Spleen (tissue), 11 donors: Measurements from ENCODE around the gene AVPR2. TPM values are rescaled to one million over a fixed set of nuclear protein-coding genes. Genes with fewer than 3 reads are reported as not detected.

Experiments
- DNase-seq: peaks from one replicate; pipeline ENCODE4 v3.0.0-alpha.2; 2020
- H3K27ac ChIP-seq, 8 donors: fragments of 200-600 bp; sonication (generic) in 7 of 8; 1 replicate in 4 of 8; 2 replicates in 4 of 8; pipeline versions ENCODE4 v1.5.0 to v1.8.0; 2016 to 2021; ENCODE audit warnings: inconsistent platforms in 4 of 8, mild to moderate bottlenecking in 4 of 8, moderate library complexity in 1 of 8
- H3K27me3 ChIP-seq, 7 donors: fragments of 200-600 bp; sonication (generic) in 6 of 7; replicated peaks in 1 of 7; 1 replicate in 4 of 7; 2 replicates in 3 of 7; pipeline versions ENCODE4 v1.5.0 to v1.8.0; 2016 to 2021; ENCODE audit warnings: inconsistent platforms in 3 of 7, mild to moderate bottlenecking in 1 of 7
- H3K36me3 ChIP-seq, 6 donors: fragments of 200-600 bp; sonication (generic) in 5 of 6; 1 replicate in 4 of 6; 2 replicates in 2 of 6; pipeline versions ENCODE4 v1.5.0 to v1.8.0; 2016 to 2021; ENCODE audit warnings: inconsistent platforms in 2 of 6
- H3K4me1 ChIP-seq, 6 donors: fragments of 200-600 bp; sonication (generic) in 5 of 6; 1 replicate in 3 of 6; 2 replicates in 3 of 6; pipeline versions ENCODE4 v1.5.0 to v1.8.0; 2016 to 2021; ENCODE audit warnings: inconsistent platforms in 3 of 6
- H3K4me3 ChIP-seq, 8 donors: fragments of 200-600 bp; sonication (generic) in 7 of 8; 1 replicate in 4 of 8; 2 replicates in 4 of 8; pipeline versions ENCODE4 v1.5.0 to v1.8.0; 2016 to 2021; ENCODE audit warnings: inconsistent platforms in 4 of 8, mild to moderate bottlenecking in 4 of 8, moderate library complexity in 2 of 8
- H3K9me3 ChIP-seq, 8 donors: fragments of 200-600 bp; sonication (generic) in 7 of 8; 1 replicate in 4 of 8; 2 replicates in 4 of 8; pipeline versions ENCODE4 v1.5.0 to v1.8.0; 2016 to 2021; ENCODE audit warnings: inconsistent platforms in 4 of 8
- POLR2A ChIP-seq, 3 donors: fragments of 450-650 bp; IDR thresholded peaks; one replicate each; pipeline ENCODE4 v1.5.1; 2017; ENCODE audit warnings: antibody characterized with exemption in 3 of 3, mild to moderate bottlenecking in 1 of 3
- POLR2AphosphoS5 ChIP-seq, 3 donors: sonication (generic); formaldehyde crosslinking; IDR thresholded peaks; one replicate each; pipeline ENCODE4 v1.5.1; 2017; ENCODE audit warnings: antibody characterized with exemption in 3 of 3
- WGBS, 5 donors: extraction: QIAGEN DNeasy Blood & Tissue Kit in 3 of 5; methylation state at CpG; one replicate each; pipeline versions ENCODE4 v1.1.5 to v1.1.7; 2013 to 2018; 5-methylcytosine and 5-hydroxymethylcytosine counted together
- intact Hi-C: fragments of 100-400 bp; cut with DNase I; formaldehyde crosslinking; loops from one replicate; pipeline ENCODE4 v1.15.0; 2023; ENCODE audit warnings: low total_unique reads
- polyA plus RNA-seq, 3 donors: library from polyadenylated mRNA; stranded (reverse); fragments of 200-250 nt; gene quantifications; one replicate each; pipeline ENCODE4 v1.2.1, GENCODE V29; 2013
- total RNA-seq, 7 donors: library from RNA; depleted of rRNA in 3 of 7; stranded (reverse); fragments of >200 nt in 3 of 7; fragmentation: NEBNext Ultra II Directional in 4 of 7; extraction: Animal tissue kit (Norgen Biotek cat#: 25700) in 4 of 7; gene quantifications; one replicate each; pipeline versions ENCODE4 v1.1.0 to v1.2.1, GENCODE V29; 2016 to 2021
- TF ChIP-seq, protein P1 (sequence below), 11 experiments: fragments of 200-600 bp in 7 of 11; fragments of 450-650 bp in 4 of 11; sonication (generic) in 4 of 11; IDR thresholded peaks in 8 of 11; conservative IDR thresholded peaks in 3 of 11; 1 replicate in 7 of 11; 2 replicates in 4 of 11; pipeline versions ENCODE4 v1.4.0 to v1.8.0; 2016 to 2021; ENCODE audit warnings: antibody characterized with exemption in 11 of 11, inconsistent platforms in 4 of 11, mild to moderate bottlenecking in 1 of 11
- donor health status: healthy with polysubstance abuse.
- donor health status: DM: no; HTN: no; CAD: no; lungs with moderate emphysema.
- donor health status: DM: no; HTN: no; CAD: no.
- donor health status: Bipolar disorder and iron deficiency.
- donor health status: healthy.
- donor health status: DM: no; HTN: no; CAD: no.
- donor health status: DM: yes; HTN: yes; CAD: no.

Gene AVPR2
- total and polyA plus RNA-seq, 10 donors = 0.22 to 0.77 (median 0.39) TPM; not detected in 6

- H3K27ac ChIP-seq = peak overlapping the region in 6 of 8 donors; percentile 51 to 79 (median 74)
- H3K9me3 ChIP-seq = no peaks in the 10 kb centered on the region
- H3K4me1 ChIP-seq = peaks cover 4 to 75% (median 54%) of the 10 kb centered on the region in 6 donors
- peaks cover 0 to 44% (median 20%) of the 10 kb centered on the region in 6 donors for H3K36me3 ChIP-seq
- no peaks in the 10 kb centered on the region for H3K27me3 ChIP-seq
- no peak for DNase-seq
- no peak overlapping the region for H3K4me3 ChIP-seq
- 84 to 93% (median 91%) methylated on average over 3 to 24 of the region's 24 CpGs for WGBS, 5 donors
- TF ChIP-seq, protein P1, sequence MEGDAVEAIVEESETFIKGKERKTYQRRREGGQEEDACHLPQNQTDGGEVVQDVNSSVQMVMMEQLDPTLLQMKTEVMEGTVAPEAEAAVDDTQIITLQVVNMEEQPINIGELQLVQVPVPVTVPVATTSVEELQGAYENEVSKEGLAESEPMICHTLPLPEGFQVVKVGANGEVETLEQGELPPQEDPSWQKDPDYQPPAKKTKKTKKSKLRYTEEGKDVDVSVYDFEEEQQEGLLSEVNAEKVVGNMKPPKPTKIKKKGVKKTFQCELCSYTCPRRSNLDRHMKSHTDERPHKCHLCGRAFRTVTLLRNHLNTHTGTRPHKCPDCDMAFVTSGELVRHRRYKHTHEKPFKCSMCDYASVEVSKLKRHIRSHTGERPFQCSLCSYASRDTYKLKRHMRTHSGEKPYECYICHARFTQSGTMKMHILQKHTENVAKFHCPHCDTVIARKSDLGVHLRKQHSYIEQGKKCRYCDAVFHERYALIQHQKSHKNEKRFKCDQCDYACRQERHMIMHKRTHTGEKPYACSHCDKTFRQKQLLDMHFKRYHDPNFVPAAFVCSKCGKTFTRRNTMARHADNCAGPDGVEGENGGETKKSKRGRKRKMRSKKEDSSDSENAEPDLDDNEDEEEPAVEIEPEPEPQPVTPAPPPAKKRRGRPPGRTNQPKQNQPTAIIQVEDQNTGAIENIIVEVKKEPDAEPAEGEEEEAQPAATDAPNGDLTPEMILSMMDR (IDR thresholded peaks at IDR 0.05 in 8 of 11, conservative IDR thresholded peaks at IDR 0.05 in 3 of 11) = no peak
- peak in 1 of 3 donors; percentile 31 for TF ChIP-seq POLR2AphosphoS5 (IDR thresholded peaks at IDR 0.05)
- no peak for TF ChIP-seq POLR2A (IDR thresholded peaks at IDR 0.05)
- intact Hi-C loops = no loop called here
These were observed 41.8 kb downstream of the AVPR2 start for GRCh38 chrX:153945956-153946943.

GRCh38 chrX:153947009-153947769 lies 42.7 kb downstream of the AVPR2 start:
- peaks cover 4 to 66% (median 49%) of the 10 kb centered on the region in 6 donors for H3K4me1 ChIP-seq

DNA sequence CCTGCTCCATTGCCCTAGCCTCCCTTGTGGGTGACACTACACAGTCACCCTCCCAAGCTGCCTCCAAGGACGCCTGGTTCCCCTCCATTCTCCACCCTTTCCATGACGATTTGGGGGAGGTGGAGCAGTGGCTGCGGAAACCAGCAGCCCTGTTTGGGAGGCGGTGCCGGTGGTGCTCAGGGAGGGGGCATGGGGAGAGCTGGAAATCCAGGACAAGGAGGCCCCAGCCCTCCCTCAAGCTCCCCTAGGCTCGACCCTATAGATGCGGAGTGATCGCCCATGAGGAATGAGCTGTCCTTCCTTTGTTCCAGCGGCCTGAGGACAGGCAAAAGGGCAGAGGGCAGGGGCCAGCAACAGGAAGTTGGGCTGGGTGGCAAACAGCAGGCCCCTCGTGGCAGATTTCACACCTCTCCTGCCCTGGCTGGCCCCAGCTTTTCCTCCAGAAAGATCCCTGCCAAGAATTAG lies 43.6 kb downstream of the AVPR2 start:
- H3K36me3 ChIP-seq = peaks cover 0 to 56% (median 38%) of the 10 kb centered on the region in 6 donors
- no peaks in the 10 kb centered on the region for H3K9me3 ChIP-seq
- intact Hi-C loops = no loop called here
- TF ChIP-seq, protein P1 (IDR thresholded peaks at IDR 0.05 in 8 of 11, conservative IDR thresholded peaks at IDR 0.05 in 3 of 11) = no peak
- TF ChIP-seq POLR2AphosphoS5 (IDR thresholded peaks at IDR 0.05) = peak; percentile 23 to 58 (median 51)
- WGBS, 5 donors = 56 to 76% (median 61%) methylated on average over 9 to 10 of the region's 10 CpGs
- DNase-seq = no peak
- peak overlapping the region; percentile 42 to 79 (median 72) for H3K27ac ChIP-seq
- H3K27me3 ChIP-seq = no peaks in the 10 kb centered on the region
- H3K4me1 ChIP-seq = peaks cover 4 to 60% (median 42%) of the 10 kb centered on the region in 6 donors
- no peak overlapping the region for H3K4me3 ChIP-seq

More at GRCh38 chrX:153947009-153947769, 42.7 kb downstream of the AVPR2 start:
- no peaks in the 10 kb centered on the region for H3K27me3 ChIP-seq
- peak overlapping the region in 7 of 8 donors; percentile 38 to 79 (median 74) for H3K27ac ChIP-seq
- intact Hi-C loops = no loop called here
- 26 to 49% (median 32%) methylated on average over 12 to 19 of the region's 19 CpGs for WGBS, 5 donors
- no peaks in the 10 kb centered on the region for H3K9me3 ChIP-seq
- DNase-seq = peak; percentile 93
- TF ChIP-seq, protein P1 (IDR thresholded peaks at IDR 0.05 in 8 of 11, conservative IDR thresholded peaks at IDR 0.05 in 3 of 11) = peak; percentile 64 to 89 (median 85)
- no peak for TF ChIP-seq POLR2A (IDR thresholded peaks at IDR 0.05)
- peak; percentile 50 to 63 (median 62) for TF ChIP-seq POLR2AphosphoS5 (IDR thresholded peaks at IDR 0.05)
- H3K36me3 ChIP-seq = peaks cover 0 to 53% (median 30%) of the 10 kb centered on the region in 6 donors
- no peak overlapping the region for H3K4me3 ChIP-seq
